ENCODE results near the gene ERCC6L.

ERCC6L gene

GRCh38 chrX:72158773-72159172 is 80.1 kb downstream of the ERCC6L start:
- no peak for DNase-seq

All from activated CD4-positive, alpha-beta T cell treated with anti-CD3 and anti-CD28 coated beads, Interleukin-10, Interleukin-2, amounts not matched to agents 100 ng/mL and 50 ng/mL, durations not matched to agents 16 hours and 8 hours (primary cell).